Measurements from ENCODE around the gene RPS3. TPM values are rescaled to one million over a fixed set of nuclear protein-coding genes. Genes with fewer than 3 reads are reported as not detected.

RPS3 gene
- total RNA-seq, 1 donor from 2014 or later: 2,045 TPM

GRCh38 chr11:75425422-75425821 is 26.1 kb downstream of the RPS3 start:
- Histone ChIP-seq H3K27me3 (ENCODE audit: control insufficient read depth, insufficient read depth, low read length) (peaks cover 17% of the 10 kb centered on the region), H3K4me3 (ENCODE audit: low read depth, low read length) (no peak overlapping the region), H3K36me3 (ENCODE audit: control insufficient read depth, insufficient read depth, low read length) (no peaks in the 10 kb centered on the region)
- no peak for DNase-seq (ENCODE audit: low read depth)
- TF ChIP-seq CTCF (IDR thresholded peaks at IDR 0.05; ENCODE audit: insufficient read depth, low read length, poor library complexity, severe bottlenecking): peak; percentile 29

- TF ChIP-seq CTCF (IDR thresholded peaks at IDR 0.05; ENCODE audit: insufficient read depth, low read length, poor library complexity, severe bottlenecking): no peak
- Histone ChIP-seq H3K36me3 (ENCODE audit: control insufficient read depth, insufficient read depth, low read length) (no peaks in the 10 kb centered on the region), H3K4me3 (ENCODE audit: low read depth, low read length) (no peak overlapping the region), H3K27me3 (ENCODE audit: control insufficient read depth, insufficient read depth, low read length) (peaks cover 30% of the 10 kb centered on the region)
- no peak for DNase-seq (ENCODE audit: low read depth)
These were observed 27.4 kb downstream of the RPS3 start for GRCh38 chr11:75426720-75427086.

- no peak for TF ChIP-seq CTCF (IDR thresholded peaks at IDR 0.05; ENCODE audit: insufficient read depth, low read length, poor library complexity, severe bottlenecking)
- DNase-seq (ENCODE audit: low read depth): no peak
These were observed 27.9 kb downstream of the RPS3 start for GRCh38 chr11:75427181-75427580.

GRCh38 chr11:75428281-75428724 is 29.0 kb downstream of the RPS3 start:
- H3K27me3 ChIP-seq (ENCODE audit: control insufficient read depth, insufficient read depth, low read length): peaks cover 46% of the 10 kb centered on the region
- no peak for TF ChIP-seq CTCF (IDR thresholded peaks at IDR 0.05; ENCODE audit: insufficient read depth, low read length, poor library complexity, severe bottlenecking)
- DNase-seq (ENCODE audit: low read depth): peak; percentile 63
- no peaks in the 10 kb centered on the region for H3K36me3 ChIP-seq (ENCODE audit: control insufficient read depth, insufficient read depth, low read length)
- H3K4me3 ChIP-seq (ENCODE audit: low read depth, low read length): peak overlapping the region; percentile 40

More at GRCh38 chr11:75427181-75427580, 27.9 kb downstream of the RPS3 start:
- Histone ChIP-seq H3K36me3 (ENCODE audit: control insufficient read depth, insufficient read depth, low read length) (no peaks in the 10 kb centered on the region), H3K27me3 (ENCODE audit: control insufficient read depth, insufficient read depth, low read length) (peaks cover 35% of the 10 kb centered on the region), H3K4me3 (ENCODE audit: low read depth, low read length) (no peak overlapping the region)

- no peak for TF ChIP-seq CTCF (IDR thresholded peaks at IDR 0.05; ENCODE audit: insufficient read depth, low read length, poor library complexity, severe bottlenecking)
- no peak for DNase-seq (ENCODE audit: low read depth)
- Histone ChIP-seq H3K27me3 (ENCODE audit: control insufficient read depth, insufficient read depth, low read length) (peaks cover 50% of the 10 kb centered on the region), H3K4me3 (ENCODE audit: low read depth, low read length) (no peak overlapping the region), H3K36me3 (ENCODE audit: control insufficient read depth, insufficient read depth, low read length) (no peaks in the 10 kb centered on the region)
These were observed 29.8 kb downstream of the RPS3 start for GRCh38 chr11:75428989-75429640.

- Histone ChIP-seq H3K4me3 (ENCODE audit: low read depth, low read length) (no peak overlapping the region), H3K27me3 (ENCODE audit: control insufficient read depth, insufficient read depth, low read length) (peaks cover 51% of the 10 kb centered on the region), H3K36me3 (ENCODE audit: control insufficient read depth, insufficient read depth, low read length) (no peaks in the 10 kb centered on the region)
- DNase-seq (ENCODE audit: low read depth): no peak
- no peak for TF ChIP-seq CTCF (IDR thresholded peaks at IDR 0.05; ENCODE audit: insufficient read depth, low read length, poor library complexity, severe bottlenecking)
These were observed 30.3 kb downstream of the RPS3 start for GRCh38 chr11:75429641-75429901.
